Fibroblast of lung (primary cell): ENCODE results near the gene LMF2. TPM values are rescaled to one million over a fixed set of nuclear protein-coding genes. Genes with fewer than 3 reads are reported as not detected.

Experiments used
- DNase-seq, 2 donors: peaks; one replicate each; pipeline versions ENCODE4 v3.0.0 to v3.0.0-alpha.2; 2010; ENCODE audit warnings: low read depth in 2 of 2
- H2AFZ ChIP-seq: 2 replicates; pipeline ENCODE4 v1.5.1; 2012; ENCODE audit warnings: low read length, control low read depth, inconsistent platforms
- H3K27ac ChIP-seq: 2 replicates; pipeline ENCODE4 v1.5.1; 2011; ENCODE audit warnings: low read length, control low read depth; ENCODE audit not compliant: insufficient read depth
- H3K27me3 ChIP-seq: 2 replicates; pipeline ENCODE4 v1.5.1; 2011; ENCODE audit warnings: mild to moderate bottlenecking, low read length; ENCODE audit not compliant: control insufficient read depth, insufficient read depth
- H3K36me3 ChIP-seq: 2 replicates; pipeline ENCODE4 v1.5.1; 2011; ENCODE audit warnings: low read length; ENCODE audit not compliant: control insufficient read depth, insufficient read depth
- H3K4me1 ChIP-seq: 2 replicates; pipeline ENCODE4 v1.5.1; 2011; ENCODE audit warnings: low read length; ENCODE audit not compliant: control insufficient read depth, insufficient read depth; ENCODE audit errors: extremely low read depth
- H3K4me2 ChIP-seq: 2 replicates; pipeline ENCODE4 v1.5.1; 2011; ENCODE audit warnings: low read length, control low read depth; ENCODE audit not compliant: insufficient read depth; ENCODE audit errors: extremely low read depth
- H3K4me3 ChIP-seq, 4 experiments: fragments of 200-600 bp in 1 of 4; sonication (generic) in 1 of 4; replicated peaks in 1 of 4; 2 replicates each; pipeline ENCODE4 v1.5.1; 2011 to 2016; ENCODE audit warnings: low read length in 4 of 4, low read depth in 3 of 4, mild to moderate bottlenecking in 3 of 4, control low read depth in 2 of 4, inconsistent platforms in 1 of 4, mixed read lengths in 1 of 4; ENCODE audit not compliant: insufficient read depth in 1 of 4; ENCODE audit errors: control extremely low read depth in 1 of 4
- H3K79me2 ChIP-seq: 2 replicates; pipeline ENCODE4 v1.5.1; 2012; ENCODE audit warnings: mild to moderate bottlenecking, low read length, inconsistent platforms; ENCODE audit not compliant: control insufficient read depth, insufficient read depth
- H3K9ac ChIP-seq: 2 replicates; pipeline ENCODE4 v1.5.1; 2011; ENCODE audit warnings: mild to moderate bottlenecking, low read length, control low read depth; ENCODE audit not compliant: insufficient read depth
- H3K9me3 ChIP-seq: 2 replicates; pipeline ENCODE4 v1.5.1; 2012; ENCODE audit warnings: low read depth, low read length; ENCODE audit not compliant: control insufficient read depth, insufficient read depth
- H4K20me1 ChIP-seq: 2 replicates; pipeline ENCODE4 v1.5.1; 2011; ENCODE audit warnings: low read length; ENCODE audit not compliant: control insufficient read depth, insufficient read depth; ENCODE audit errors: extremely low read depth
- EZH2 ChIP-seq: IDR thresholded peaks from 2 replicates; pipeline ENCODE4 v1.5.1; 2012; ENCODE audit warnings: low read length, control low read depth, mild to moderate bottlenecking; ENCODE audit errors: missing control alignments
- polyA plus RNA-seq, 2 donors: library from polyadenylated mRNA; depleted of rRNA in 1 of 2; stranded (reverse) in 1 of 2; unstranded in 1 of 2; fragments of >200 nt; gene quantifications; 2 replicates each; pipeline ENCODE4 v1.2.1, GENCODE V29; 2011 to 2012; ENCODE audit warnings: missing spikeins in 1 of 2
- total RNA-seq: library from RNA; depleted of rRNA; stranded (reverse); fragments of >200 nt; gene quantifications from 2 replicates; pipeline ENCODE4 v1.2.1, GENCODE V29; 2014
- TF ChIP-seq, protein P1 (sequence below), 2 donors: IDR thresholded peaks in 1 of 2; conservative IDR thresholded peaks in 1 of 2; 1 replicate in 1 of 2; 2 replicates in 1 of 2; pipeline ENCODE4 v1.5.1; 2011 to 2012; ENCODE audit warnings: low read length in 2 of 2, control low read depth in 1 of 2, inconsistent platforms in 1 of 2, low read depth in 1 of 2, mild to moderate bottlenecking in 1 of 2

LMF2 gene
- total and polyA plus RNA-seq, 2 donors (not counting 1 experiment from before 2014, with no cell fraction given) = 25.8 to 37.8 TPM

DNA sequence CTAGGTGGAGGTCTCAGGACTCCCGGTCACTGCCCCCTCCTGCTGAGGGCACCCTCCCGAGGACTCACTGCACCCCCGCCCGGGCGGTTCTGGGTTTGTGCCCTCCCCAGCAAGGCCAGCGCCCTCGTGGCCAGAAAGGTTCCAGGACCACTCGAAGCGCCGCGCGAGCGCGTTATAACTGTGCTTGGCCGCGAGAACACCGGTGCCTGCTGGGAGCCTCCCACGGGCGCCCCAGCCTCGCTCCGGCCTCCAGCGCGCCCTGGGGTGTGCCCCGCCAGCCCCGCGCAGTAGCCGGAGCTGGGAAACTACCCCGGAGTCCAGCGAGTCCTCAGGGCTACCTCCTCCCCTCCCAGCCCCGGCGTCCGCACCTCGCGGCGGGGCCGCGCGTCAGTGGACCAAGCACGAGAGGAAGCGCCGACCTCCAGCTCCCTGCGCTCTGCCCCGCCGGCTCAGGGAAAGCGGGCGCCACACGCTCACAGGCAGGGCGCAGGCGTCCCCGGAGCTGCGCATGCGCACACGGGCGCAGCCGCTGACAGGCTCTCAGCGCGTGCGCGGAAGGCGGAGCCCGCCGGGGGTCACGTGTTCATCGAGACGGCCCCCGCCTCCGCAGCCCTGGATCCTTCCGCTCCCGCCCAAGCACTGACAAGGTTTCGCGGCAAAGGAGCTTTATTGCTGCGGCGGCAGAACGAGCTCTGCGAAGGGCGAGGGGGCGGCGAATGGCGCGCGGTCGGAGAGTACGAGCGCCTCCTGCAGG is 17.8 kb upstream of the LMF2 start, which contains the start of gene SCO2:
TSS of gene SCO2 (minus strand) at position 495 of the 754 bp plus-strand sequence. CDS start 1,187 bp downstream, outside the sequence.
- peak within 1 kb of the TSS; percentile 17 for H2AFZ ChIP-seq
- peaks cover 17% of the 10 kb centered on the region for H3K36me3 ChIP-seq

DNA sequence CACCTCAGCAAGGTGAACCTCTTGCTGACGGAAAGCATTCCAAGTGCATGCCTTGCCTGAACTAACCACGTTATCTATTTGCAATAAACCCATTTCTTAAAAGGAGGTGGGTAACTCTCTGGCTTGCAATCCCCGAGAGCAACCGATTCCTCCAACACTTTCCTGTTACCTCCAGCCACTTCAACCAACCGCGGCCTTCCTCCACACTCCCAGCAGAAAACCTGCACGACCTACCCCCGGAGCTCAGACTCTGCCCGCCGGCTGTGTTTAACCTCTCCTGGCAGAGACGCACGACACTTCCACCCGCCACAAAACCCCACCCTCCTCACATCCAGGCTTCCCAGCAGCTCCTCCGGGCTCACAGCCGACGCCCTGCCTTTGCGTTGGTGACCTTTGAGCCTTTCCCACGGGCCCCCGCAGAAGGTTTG is 17.2 kb upstream of the LMF2 start:
- Histone ChIP-seq H3K27me3 (no peaks in the 10 kb centered on the region), H3K9me3 (no peaks in the 10 kb centered on the region), H3K79me2 (peaks cover 18% of the 10 kb centered on the region), H3K27ac (peak overlapping the region; percentile 71), H3K4me1 (peaks cover 11% of the 10 kb centered on the region), H3K36me3 (peaks cover 17% of the 10 kb centered on the region), H3K9ac (peak overlapping the region; percentile 84), H4K20me1 (no peaks in the 10 kb centered on the region), H3K4me2 (peak overlapping the region; percentile 100), H3K4me3 (peak overlapping the region; percentile 53 to 82 (median 66)), H2AFZ (no peak overlapping the region)
- TF ChIP-seq, protein P1, sequence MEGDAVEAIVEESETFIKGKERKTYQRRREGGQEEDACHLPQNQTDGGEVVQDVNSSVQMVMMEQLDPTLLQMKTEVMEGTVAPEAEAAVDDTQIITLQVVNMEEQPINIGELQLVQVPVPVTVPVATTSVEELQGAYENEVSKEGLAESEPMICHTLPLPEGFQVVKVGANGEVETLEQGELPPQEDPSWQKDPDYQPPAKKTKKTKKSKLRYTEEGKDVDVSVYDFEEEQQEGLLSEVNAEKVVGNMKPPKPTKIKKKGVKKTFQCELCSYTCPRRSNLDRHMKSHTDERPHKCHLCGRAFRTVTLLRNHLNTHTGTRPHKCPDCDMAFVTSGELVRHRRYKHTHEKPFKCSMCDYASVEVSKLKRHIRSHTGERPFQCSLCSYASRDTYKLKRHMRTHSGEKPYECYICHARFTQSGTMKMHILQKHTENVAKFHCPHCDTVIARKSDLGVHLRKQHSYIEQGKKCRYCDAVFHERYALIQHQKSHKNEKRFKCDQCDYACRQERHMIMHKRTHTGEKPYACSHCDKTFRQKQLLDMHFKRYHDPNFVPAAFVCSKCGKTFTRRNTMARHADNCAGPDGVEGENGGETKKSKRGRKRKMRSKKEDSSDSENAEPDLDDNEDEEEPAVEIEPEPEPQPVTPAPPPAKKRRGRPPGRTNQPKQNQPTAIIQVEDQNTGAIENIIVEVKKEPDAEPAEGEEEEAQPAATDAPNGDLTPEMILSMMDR (conservative IDR thresholded peaks at IDR 0.05 in 1 of 2, IDR thresholded peaks at IDR 0.05 in 1 of 2; ENCODE audit: low read depth in 1 of 2, low read length in 2 of 2) = no peak
- no peak for TF ChIP-seq EZH2
- no peak for DNase-seq

More for the DNA sequence above, 17.8 kb upstream of the LMF2 start, which contains the start of gene SCO2:
- DNase-seq = peak; percentile 97
- H3K27ac ChIP-seq = peak within 1 kb of the TSS; percentile 71
- peaks cover 18% of the 10 kb centered on the region for H3K79me2 ChIP-seq
- no peaks in the 10 kb centered on the region for H4K20me1 ChIP-seq
- H3K4me2 ChIP-seq = peak within 1 kb of the TSS; percentile 100
- TF ChIP-seq EZH2 = no peak
- TF ChIP-seq, protein P1 (conservative IDR thresholded peaks at IDR 0.05 in 1 of 2, IDR thresholded peaks at IDR 0.05 in 1 of 2; ENCODE audit: low read depth in 1 of 2, low read length in 2 of 2) = no peak
- H3K4me1 ChIP-seq = peaks cover 11% of the 10 kb centered on the region
- H3K9ac ChIP-seq = peak within 1 kb of the TSS; percentile 84
- no peaks in the 10 kb centered on the region for H3K9me3 ChIP-seq
- H3K4me3 ChIP-seq = peak within 1 kb of the TSS; percentile 53 to 82 (median 66)
- H3K27me3 ChIP-seq = peaks cover 3% of the 10 kb centered on the region

DNA sequence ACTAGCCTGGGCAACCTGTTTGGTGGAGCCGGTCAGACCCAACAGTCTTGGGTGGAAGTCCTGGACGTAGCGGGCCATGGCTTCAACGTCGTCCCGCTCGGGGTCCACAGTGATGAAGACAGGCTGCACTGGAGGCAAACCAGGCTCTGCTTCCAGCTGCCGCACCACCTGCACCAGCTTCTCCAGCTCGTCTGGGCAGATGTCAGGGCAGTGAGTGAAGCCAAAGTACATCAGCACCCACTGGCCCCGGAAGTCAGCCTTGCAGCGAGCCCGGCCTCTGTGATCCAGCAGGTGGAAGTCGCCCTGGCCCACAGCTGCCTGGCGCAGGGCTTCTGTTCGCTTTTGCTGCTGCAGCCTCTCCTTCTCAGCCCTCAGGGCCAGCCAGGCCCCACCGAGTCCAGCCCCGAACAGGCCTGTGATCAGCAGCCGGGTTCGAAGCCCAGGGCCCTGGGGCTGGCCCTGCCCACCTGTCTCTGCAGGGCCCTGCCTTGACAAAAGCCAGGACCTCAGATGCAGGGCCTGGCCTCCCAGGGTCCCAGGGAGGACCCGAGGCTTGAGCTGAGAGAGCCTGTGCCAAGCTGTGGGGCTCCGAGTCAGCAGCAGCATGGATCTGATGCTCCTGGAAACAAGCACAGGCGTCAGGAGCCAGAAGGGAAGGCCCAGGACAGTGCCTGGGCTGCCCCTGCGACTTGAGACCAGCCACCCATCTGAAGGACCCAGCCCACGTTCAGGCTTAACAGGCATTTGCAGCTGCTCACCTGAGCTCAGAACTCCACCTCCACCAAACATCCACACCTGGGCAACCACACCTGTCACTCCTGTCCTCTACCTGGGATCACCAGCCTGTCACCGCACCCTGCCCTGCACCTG is 16.5 kb upstream of the LMF2 start:
- no peak for DNase-seq
- H3K27ac ChIP-seq = peak overlapping the region; percentile 71
- H3K36me3 ChIP-seq = peaks cover 17% of the 10 kb centered on the region
- no peaks in the 10 kb centered on the region for H4K20me1 ChIP-seq
- no peaks in the 10 kb centered on the region for H3K9me3 ChIP-seq
- peak overlapping the region; percentile 53 to 82 (median 66) for H3K4me3 ChIP-seq
- H2AFZ ChIP-seq = no peak overlapping the region
- peaks cover 11% of the 10 kb centered on the region for H3K4me1 ChIP-seq
- peak overlapping the region; percentile 100 for H3K4me2 ChIP-seq
- H3K9ac ChIP-seq = peak overlapping the region; percentile 84
- peaks cover 18% of the 10 kb centered on the region for H3K79me2 ChIP-seq
- TF ChIP-seq, protein P1 (conservative IDR thresholded peaks at IDR 0.05 in 1 of 2, IDR thresholded peaks at IDR 0.05 in 1 of 2; ENCODE audit: low read depth in 1 of 2, low read length in 2 of 2) = no peak
- TF ChIP-seq EZH2 = no peak
- H3K27me3 ChIP-seq = no peaks in the 10 kb centered on the region
